Muscle layer of colon (tissue), 2 donors: ENCODE results near the gene RNF152.

Experiments used
- H3K27ac ChIP-seq: one replicate; pipeline ENCODE4 v1.7.0; 2013; ENCODE audit warnings: low read depth, mild to moderate bottlenecking, low read length, moderate library complexity
- H3K27me3 ChIP-seq, 2 donors: one replicate each; pipeline ENCODE4 v1.7.0; 2013; ENCODE audit warnings: low read length in 2 of 2, mild to moderate bottlenecking in 2 of 2; ENCODE audit not compliant: insufficient read depth in 2 of 2, control insufficient read depth in 1 of 2
- H3K36me3 ChIP-seq: one replicate; pipeline ENCODE4 v1.7.0; 2013; ENCODE audit warnings: mild to moderate bottlenecking, low read length; ENCODE audit not compliant: insufficient read depth
- H3K4me1 ChIP-seq: one replicate; pipeline ENCODE4 v1.7.0; 2013; ENCODE audit warnings: mild to moderate bottlenecking, low read length; ENCODE audit not compliant: insufficient read depth
- H3K4me3 ChIP-seq, 2 donors: one replicate each; pipeline ENCODE4 v1.7.0; 2013; ENCODE audit warnings: low read length in 2 of 2, low read depth in 1 of 2, mild to moderate bottlenecking in 1 of 2, moderate library complexity in 1 of 2
- H3K9ac ChIP-seq: one replicate; pipeline ENCODE4 v1.7.0; 2013; ENCODE audit warnings: low read length
- H3K9me3 ChIP-seq: one replicate; pipeline ENCODE4 v1.7.0; 2013; ENCODE audit warnings: mild to moderate bottlenecking, low read length
- donor health status: abdominal sarcoma.
- donor health status: Adenocarcinoma of cecum.

Gene RNF152

DNA sequence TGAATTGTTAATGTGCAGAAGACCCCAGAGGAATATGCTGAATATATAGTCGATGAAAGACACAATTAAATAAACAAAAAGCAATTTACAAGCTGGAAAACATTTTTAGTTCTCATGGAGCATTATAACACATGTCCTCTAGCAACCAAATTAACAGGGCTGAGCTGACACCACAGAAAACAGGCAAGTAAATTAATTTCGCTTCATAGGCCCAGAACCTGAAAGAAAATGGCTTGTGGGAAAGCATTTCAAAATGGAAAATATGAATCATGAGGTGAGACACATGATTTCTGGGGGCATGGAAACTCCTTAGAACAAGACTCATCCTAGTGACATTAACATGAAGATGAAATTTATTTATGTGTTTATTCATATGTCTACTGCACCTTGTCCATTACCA lies 25.0 kb upstream of the RNF152 start:
- Histone ChIP-seq H3K27ac (no peak overlapping the region), H3K4me3 (no peak overlapping the region), H3K27me3 (no peaks in the 10 kb centered on the region), H3K9me3 (no peaks in the 10 kb centered on the region), H3K9ac (no peak overlapping the region), H3K4me1 (peaks cover 7% of the 10 kb centered on the region), H3K36me3 (no peaks in the 10 kb centered on the region)

GRCh38 chr18:61912476-61912875 lies 19.7 kb upstream of the RNF152 start:
- no peaks in the 10 kb centered on the region for H3K9me3 ChIP-seq
- H3K27ac ChIP-seq = no peak overlapping the region
- H3K36me3 ChIP-seq = no peaks in the 10 kb centered on the region
- H3K4me3 ChIP-seq = no peak overlapping the region
- peaks cover 7% of the 10 kb centered on the region for H3K4me1 ChIP-seq
- no peaks in the 10 kb centered on the region for H3K27me3 ChIP-seq
- H3K9ac ChIP-seq = no peak overlapping the region

DNA sequence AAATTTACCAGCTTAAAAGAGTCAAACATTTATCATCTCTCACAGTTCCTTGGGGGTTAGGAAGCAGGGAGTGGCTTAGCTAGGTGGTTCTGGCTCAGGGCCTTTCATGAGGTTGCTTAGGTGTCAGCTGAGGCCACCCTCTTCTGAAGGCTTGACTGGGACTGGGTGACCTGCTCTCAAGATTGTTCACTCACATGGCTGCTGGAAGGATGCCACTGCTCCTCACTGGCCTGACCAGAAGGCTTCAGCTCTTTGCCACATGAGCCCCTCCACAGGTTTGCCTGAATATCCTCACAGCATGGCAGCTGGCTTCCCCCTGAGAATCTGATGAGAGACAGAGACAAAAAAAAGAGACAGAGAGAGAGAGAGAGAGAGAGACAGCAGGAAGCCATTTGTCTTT lies 17.3 kb upstream of the RNF152 start:
- Histone ChIP-seq H3K36me3 (no peaks in the 10 kb centered on the region), H3K9me3 (no peaks in the 10 kb centered on the region), H3K4me1 (no peaks in the 10 kb centered on the region), H3K27me3 (no peaks in the 10 kb centered on the region), H3K4me3 (no peak overlapping the region), H3K27ac (no peak overlapping the region), H3K9ac (no peak overlapping the region)

DNA sequence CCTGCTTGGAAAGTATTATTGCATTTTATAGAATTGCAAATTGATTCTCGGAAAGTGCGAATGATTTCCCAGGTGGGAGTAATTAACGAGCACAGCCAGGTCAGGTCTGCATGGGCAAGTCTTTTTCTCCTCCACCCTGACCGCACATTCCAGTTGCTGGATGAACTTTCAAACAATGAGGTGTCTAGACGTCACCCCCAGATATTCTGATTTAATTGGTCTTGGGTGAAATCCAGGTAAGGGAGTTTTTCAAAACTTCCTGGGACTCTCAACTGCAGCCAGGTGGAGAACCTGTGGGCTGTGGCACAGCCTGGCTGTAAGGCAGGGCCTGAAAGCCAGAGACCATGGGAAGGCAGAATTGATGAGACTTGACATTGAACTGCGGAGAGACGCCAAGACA lies 15.9 kb upstream of the RNF152 start:
- Histone ChIP-seq H3K4me3 (no peak overlapping the region), H3K36me3 (no peaks in the 10 kb centered on the region), H3K27me3 (no peaks in the 10 kb centered on the region), H3K27ac (no peak overlapping the region), H3K9me3 (no peaks in the 10 kb centered on the region), H3K9ac (no peak overlapping the region), H3K4me1 (no peaks in the 10 kb centered on the region)

DNA sequence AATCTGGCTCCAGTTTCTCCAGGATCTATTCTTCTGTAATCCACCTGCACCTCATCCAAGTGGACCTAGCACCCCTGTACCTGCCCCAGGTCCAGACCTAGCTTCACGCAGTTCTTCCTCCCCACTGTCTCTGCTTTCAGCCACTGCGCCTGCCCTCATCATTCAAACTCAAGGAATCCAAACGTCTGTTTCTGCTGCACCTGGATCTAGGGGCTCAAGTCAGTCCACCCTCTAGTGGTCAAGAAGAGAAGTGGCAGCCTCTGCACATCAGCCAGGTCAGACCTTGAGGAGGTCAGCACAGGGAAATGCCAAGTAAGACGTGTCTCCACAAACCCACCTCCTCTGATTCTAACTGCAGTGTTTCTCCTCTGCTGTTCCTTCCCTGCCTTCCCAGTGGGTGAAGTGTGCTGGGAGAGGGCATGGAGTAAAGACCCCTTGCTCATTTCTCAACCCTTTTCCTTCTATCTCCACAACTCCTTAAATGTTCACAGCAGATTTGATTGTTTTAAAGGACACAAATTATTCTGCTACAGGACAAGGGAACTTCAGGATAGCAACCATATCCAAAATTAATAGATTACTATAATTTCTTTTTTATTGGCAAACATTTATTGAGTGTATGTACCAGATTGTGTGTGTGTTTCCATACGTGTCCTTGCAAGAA lies 8.6 kb upstream of the RNF152 start:
- Histone ChIP-seq H3K27me3 (no peaks in the 10 kb centered on the region), H3K36me3 (no peaks in the 10 kb centered on the region), H3K27ac (no peak overlapping the region), H3K9ac (no peak overlapping the region), H3K4me1 (peaks cover 7% of the 10 kb centered on the region), H3K4me3 (no peak overlapping the region), H3K9me3 (no peaks in the 10 kb centered on the region)

DNA sequence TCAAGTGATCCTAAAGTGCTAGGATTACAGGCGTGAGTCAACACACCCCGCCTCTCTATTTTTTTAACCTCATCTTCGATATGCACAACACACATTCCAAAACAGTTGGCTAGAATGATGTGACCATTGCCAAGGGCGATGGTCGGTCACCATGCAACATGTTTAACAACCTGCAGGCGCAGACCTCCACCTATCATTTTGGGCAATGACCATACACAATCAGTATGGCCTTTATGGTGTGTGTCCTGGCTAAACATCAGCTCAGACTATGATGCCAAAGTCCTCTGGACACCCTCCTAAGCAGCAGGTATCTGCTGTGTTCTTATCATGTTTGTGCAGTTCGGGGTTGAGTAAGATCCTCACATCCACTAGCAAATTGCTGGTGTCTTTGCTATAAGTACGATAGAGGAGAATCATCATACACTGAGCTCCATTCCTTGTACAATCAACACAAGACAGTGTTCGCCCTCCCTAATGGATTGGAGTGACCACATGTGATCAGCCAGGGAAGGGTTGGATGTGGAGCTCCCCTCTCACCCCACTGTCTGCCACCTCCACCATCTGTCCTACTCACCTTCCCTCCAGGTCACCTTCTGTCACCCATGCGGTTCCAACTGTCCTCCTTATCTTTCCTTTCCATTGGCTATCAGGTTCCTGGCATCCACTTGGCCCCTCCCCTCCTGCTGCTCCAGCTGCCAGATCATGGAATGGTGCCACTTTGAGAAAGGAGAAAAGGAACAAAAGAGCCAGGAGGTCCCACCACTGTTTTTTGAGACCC lies 7.9 kb upstream of the RNF152 start:
- no peak overlapping the region for H3K4me3 ChIP-seq
- no peaks in the 10 kb centered on the region for H3K9me3 ChIP-seq
- peaks cover 10% of the 10 kb centered on the region for H3K4me1 ChIP-seq
- no peak overlapping the region for H3K27ac ChIP-seq
- no peaks in the 10 kb centered on the region for H3K36me3 ChIP-seq
- no peak overlapping the region for H3K9ac ChIP-seq
- no peaks in the 10 kb centered on the region for H3K27me3 ChIP-seq

DNA sequence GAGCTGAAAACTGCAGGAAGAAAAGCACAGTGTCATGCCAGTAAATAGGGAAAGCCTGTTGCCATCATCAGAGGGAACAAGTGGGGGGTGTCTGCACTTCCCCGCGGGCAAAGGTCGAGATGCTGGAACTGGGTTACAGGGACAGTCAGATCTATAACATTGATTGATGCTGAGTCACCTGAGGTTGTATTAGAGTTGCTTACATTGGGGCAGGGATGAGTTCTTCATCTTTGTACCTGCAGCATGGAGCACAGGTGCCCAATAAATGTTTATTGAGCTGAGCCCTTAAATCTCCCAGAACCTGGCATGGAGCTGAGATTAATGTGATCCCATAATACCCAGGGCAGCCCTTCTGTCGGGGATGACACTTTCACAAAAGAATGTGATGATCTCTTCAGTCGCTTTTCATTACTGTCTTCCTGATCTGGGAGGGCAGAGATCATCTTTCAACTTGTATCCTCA lies 5.9 kb upstream of the RNF152 start:
- Histone ChIP-seq H3K36me3 (no peaks in the 10 kb centered on the region), H3K4me1 (peaks cover 17% of the 10 kb centered on the region), H3K27ac (no peak overlapping the region)

GRCh38 chr18:61896757-61897156 lies 4.0 kb upstream of the RNF152 start:
- Histone ChIP-seq H3K4me1 (peaks cover 17% of the 10 kb centered on the region), H3K9me3 (no peaks in the 10 kb centered on the region), H3K36me3 (no peaks in the 10 kb centered on the region), H3K4me3 (no peak overlapping the region), H3K27ac (peak overlapping the region; percentile 27), H3K27me3 (no peaks in the 10 kb centered on the region), H3K9ac (no peak overlapping the region)

More for the DNA sequence above, 5.9 kb upstream of the RNF152 start:
- H3K4me3 ChIP-seq = no peak overlapping the region
- H3K9me3 ChIP-seq = no peaks in the 10 kb centered on the region
- H3K27me3 ChIP-seq = no peaks in the 10 kb centered on the region
- no peak overlapping the region for H3K9ac ChIP-seq

- H3K27me3 ChIP-seq = no peaks in the 10 kb centered on the region
- no peaks in the 10 kb centered on the region for H3K9me3 ChIP-seq
- H3K27ac ChIP-seq = no peak overlapping the region
- H3K36me3 ChIP-seq = no peaks in the 10 kb centered on the region
- no peak overlapping the region for H3K9ac ChIP-seq
- H3K4me1 ChIP-seq = peaks cover 17% of the 10 kb centered on the region
- H3K4me3 ChIP-seq = no peak overlapping the region
Measured at GRCh38 chr18:61896118-61896517, 3.3 kb upstream of the RNF152 start.

DNA sequence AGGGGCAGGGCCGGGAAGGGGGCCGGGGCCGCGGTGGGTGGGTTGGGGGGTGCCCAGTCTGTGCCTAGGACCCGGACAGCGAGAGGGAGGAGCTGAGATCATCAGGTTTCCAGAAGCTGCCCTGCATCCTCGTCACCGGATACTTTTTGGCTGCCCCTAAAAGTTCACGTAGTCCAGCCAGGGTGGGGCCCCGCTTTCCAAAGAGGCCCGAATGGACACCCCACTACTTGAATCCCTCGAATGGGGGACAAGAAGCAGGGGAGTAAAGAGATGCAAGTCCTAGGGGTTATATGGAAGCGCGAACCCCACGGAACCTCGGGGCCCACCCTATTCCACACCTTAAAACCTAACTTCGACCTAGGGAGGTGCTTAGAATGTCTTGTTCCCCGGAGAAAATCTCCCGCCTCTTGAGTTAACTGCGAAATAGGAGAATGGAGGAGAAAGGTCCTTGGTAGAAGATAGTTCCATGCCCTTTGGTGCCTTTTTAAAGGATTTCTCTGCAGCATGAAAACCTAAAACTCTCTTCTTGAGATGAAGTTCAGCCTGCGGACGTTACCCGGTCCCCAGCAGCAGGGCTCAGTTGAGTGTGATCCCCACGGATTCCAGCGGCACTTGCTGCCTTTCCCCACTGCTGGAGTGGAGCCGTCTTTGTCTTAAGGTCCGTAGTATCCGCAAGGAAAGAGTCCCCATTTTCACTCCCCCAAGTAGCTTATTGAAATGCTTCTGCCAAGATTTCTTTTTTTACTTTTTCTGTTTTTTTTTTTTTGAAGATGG lies 2.1 kb upstream of the RNF152 start:
- peak overlapping the region; percentile 48 to 64 for H3K4me3 ChIP-seq
- H3K4me1 ChIP-seq = peaks cover 17% of the 10 kb centered on the region
- no peaks in the 10 kb centered on the region for H3K36me3 ChIP-seq
- no peak overlapping the region for H3K27ac ChIP-seq
- H3K27me3 ChIP-seq = no peaks in the 10 kb centered on the region
- H3K9me3 ChIP-seq = no peaks in the 10 kb centered on the region
- H3K9ac ChIP-seq = no peak overlapping the region

- Histone ChIP-seq H3K4me1 (peaks cover 17% of the 10 kb centered on the region), H3K9me3 (no peaks in the 10 kb centered on the region), H3K9ac (no peak overlapping the region), H3K36me3 (no peaks in the 10 kb centered on the region), H3K4me3 (peak overlapping the region; percentile 48 to 64), H3K27me3 (no peaks in the 10 kb centered on the region), H3K27ac (no peak overlapping the region)
Measured at GRCh38 chr18:61893971-61894750, 1.4 kb upstream of the RNF152 start.
